ENCODE results near the gene MYO5B. TPM values are rescaled to one million over a fixed set of nuclear protein-coding genes. Genes with fewer than 3 reads are reported as not detected.
"Not testable (repeated sequence)": the region's sequence is repeated elsewhere in the genome, so short reads cannot be mapped to it uniquely, and the experiment has no call there.

Gene MYO5B
- polyA plus RNA-seq, 1 of the 3 experiments (the other 2 are of a cell fraction): 1.3 TPM

DNA sequence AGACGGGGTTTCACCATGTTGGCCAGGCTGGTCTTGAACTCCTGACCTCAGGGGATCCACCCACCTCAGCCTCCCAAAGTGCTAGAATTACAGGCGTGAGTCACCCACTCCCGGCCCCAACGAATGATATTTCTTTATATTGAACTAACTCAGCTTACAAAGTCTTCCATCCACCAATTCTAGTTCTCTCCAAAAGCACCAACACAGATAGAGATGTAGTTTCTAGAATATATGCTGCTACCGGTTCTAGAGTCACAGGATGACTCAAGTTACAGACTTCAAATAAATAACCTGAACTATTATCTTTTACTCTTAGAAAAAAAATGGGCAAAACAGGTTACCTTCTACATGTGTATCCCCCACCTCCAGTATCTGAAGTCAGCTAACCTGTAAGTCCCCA is 390.9 kb downstream of the MYO5B start:
- Histone ChIP-seq H3K36me3 (replicated peaks in 1 of 2; ENCODE audit: control insufficient read depth in 1 of 2, insufficient read depth in 2 of 2, low read length in 1 of 2) (peaks cover 16 to 27% of the 10 kb centered on the region in 2 experiments), H3K4me3 (ENCODE audit: low read depth in 2 of 2, low read length in 1 of 2) (no peak overlapping the region), H3K4me2 (no peak overlapping the region), H3K9ac (no peak overlapping the region), H3F3A (replicated peaks; ENCODE audit: insufficient read depth) (no peaks in the 10 kb centered on the region), H3K4me1 (ENCODE audit: control insufficient read depth in 1 of 2, insufficient read depth in 2 of 2, low read depth in 1 of 2, low read length in 1 of 2) (no peaks in the 10 kb centered on the region), H3K9me2 (no peaks in the 10 kb centered on the region), H2AFZ (ENCODE audit: low read depth) (no peak overlapping the region), H3K9me3 (no peaks in the 10 kb centered on the region), H3K27ac (ENCODE audit: low read depth in 2 of 2, low read length in 1 of 2) (no peak overlapping the region), H3K27me3 (ENCODE audit: insufficient read depth) (no peaks in the 10 kb centered on the region), H4K20me1 (ENCODE audit: insufficient read depth) (peaks cover 30% of the 10 kb centered on the region), H3K79me2 (ENCODE audit: insufficient read depth) (peaks cover 70% of the 10 kb centered on the region)
- ChIA-PET POLR2A (no interaction called here), CTCF (interaction anchor here (1.0 kb wide), 1 partner anchor 14 kb away, joined by 3 read pairs; no protein-coding TSS in a partner anchor)
- no peak for TF ChIP-seq YY1 (IDR thresholded peaks at IDR 0.05; ENCODE audit: low read depth)
- TF ChIP-seq CHD2 (IDR thresholded peaks at IDR 0.05; ENCODE audit: low read length, partially characterized antibody): no peak
- TF ChIP-seq FOSL2 (IDR thresholded peaks at IDR 0.05; ENCODE audit: borderline replicate concordance, low read depth): no peak
- no peak for TF ChIP-seq JUND (IDR thresholded peaks at IDR 0.05)
- no peak for TF ChIP-seq NFIC (IDR thresholded peaks at IDR 0.05; ENCODE audit: borderline replicate concordance)
- no peak for TF ChIP-seq MXI1 (IDR thresholded peaks at IDR 0.05; ENCODE audit: low read depth, low read length)
- TF ChIP-seq POLR2AphosphoS5 (IDR thresholded peaks at IDR 0.05; ENCODE audit: low read depth, low read length): no peak
- WGBS (ENCODE audit: low lambda C conversion rate): 93% methylated on average over 5 of the region's 5 CpGs
- no peak for DNase-seq

DNA sequence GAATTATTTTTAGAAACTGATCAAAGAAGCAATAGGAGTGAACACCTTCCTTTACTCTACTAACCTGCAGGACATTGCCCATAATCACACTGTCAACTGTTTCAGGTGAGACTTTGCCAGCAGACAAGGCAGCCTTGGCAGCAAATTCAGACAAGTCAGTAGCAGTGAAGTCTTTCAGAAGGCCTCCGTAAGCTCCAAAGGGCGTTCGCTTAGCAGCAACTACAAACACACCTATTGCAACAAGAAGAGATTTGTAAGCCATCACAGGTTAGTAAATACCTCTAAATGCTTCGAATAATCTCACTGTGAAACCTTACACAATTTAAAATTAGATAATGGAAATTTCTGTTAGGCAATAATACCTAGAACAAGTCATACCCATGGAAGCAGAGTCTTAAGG is 392.3 kb downstream of the MYO5B start:
- POLR2A ChIA-PET: no interaction called here
- H3K36me3 ChIP-seq (replicated peaks in 1 of 2; ENCODE audit: control insufficient read depth in 1 of 2, insufficient read depth in 2 of 2, low read length in 1 of 2): peaks cover 25 to 26% of the 10 kb centered on the region in 2 experiments
- peaks cover 55% of the 10 kb centered on the region for H3K79me2 ChIP-seq (ENCODE audit: insufficient read depth)
- 97% methylated on average over 4 of the region's 4 CpGs for WGBS (ENCODE audit: low lambda C conversion rate)
- no peak for DNase-seq
- no peaks in the 10 kb centered on the region for H3K9me3 ChIP-seq
- H3K4me1 ChIP-seq (ENCODE audit: control insufficient read depth in 1 of 2, insufficient read depth in 2 of 2, low read depth in 1 of 2, low read length in 1 of 2): no peaks in the 10 kb centered on the region
- no peaks in the 10 kb centered on the region for H3K27me3 ChIP-seq (ENCODE audit: insufficient read depth)
- no peak overlapping the region for H2AFZ ChIP-seq (ENCODE audit: low read depth)
- no peak overlapping the region for H3K9ac ChIP-seq
- CTCF ChIA-PET: no interaction called here
- no peak overlapping the region for H3K4me3 ChIP-seq (ENCODE audit: low read depth in 2 of 2, low read length in 1 of 2)
- H4K20me1 ChIP-seq (ENCODE audit: insufficient read depth): peaks cover 30% of the 10 kb centered on the region
- no peaks in the 10 kb centered on the region for H3K9me2 ChIP-seq
- TF ChIP-seq SIN3A (IDR thresholded peaks at IDR 0.05; ENCODE audit: borderline replicate concordance, low read depth, low read length) (no peak), TAF1 (IDR thresholded peaks at IDR 0.05; ENCODE audit: borderline replicate concordance, low read depth, low read length) (no peak), EZH2phosphoT487 (IDR thresholded peaks at IDR 0.05; ENCODE audit: borderline replicate concordance, low read depth) (no peak), MXI1 (IDR thresholded peaks at IDR 0.05; ENCODE audit: low read depth, low read length) (no peak), GABPA (IDR thresholded peaks at IDR 0.05; ENCODE audit: low read depth) (no peak), NFIC (IDR thresholded peaks at IDR 0.05; ENCODE audit: borderline replicate concordance) (no peak), RAD21 (IDR thresholded peaks at IDR 0.05; ENCODE audit: low read length) (no peak)
- H3K27ac ChIP-seq (ENCODE audit: low read depth in 2 of 2, low read length in 1 of 2): no peak overlapping the region
- H3K4me2 ChIP-seq: no peak overlapping the region
- no peaks in the 10 kb centered on the region for H3F3A ChIP-seq (replicated peaks; ENCODE audit: insufficient read depth)

DNA sequence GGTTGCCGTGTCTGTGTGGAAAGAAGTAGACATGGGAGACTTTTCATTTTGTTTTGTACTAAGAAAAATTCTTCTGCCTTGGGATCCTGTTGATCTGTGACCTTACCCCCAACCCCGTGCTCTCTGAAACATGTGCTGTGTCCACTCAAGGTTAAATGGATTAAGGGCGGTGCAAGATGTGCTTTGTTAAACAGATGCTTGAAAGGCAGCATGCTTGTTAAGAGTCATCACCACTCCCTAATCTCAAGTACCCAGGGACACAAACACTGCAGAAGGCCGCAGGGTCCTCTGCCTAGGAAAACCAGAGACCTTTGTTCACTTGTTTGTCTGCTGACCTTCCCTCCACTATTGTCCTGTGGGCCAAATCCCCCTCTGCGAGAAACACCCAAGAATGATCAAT is 394.5 kb downstream of the MYO5B start:
- H3K4me2 ChIP-seq; H3K9me2 ChIP-seq; H3K27ac ChIP-seq (ENCODE audit: low read depth in 2 of 2, low read length in 1 of 2); DNase-seq; H3K4me3 ChIP-seq (ENCODE audit: low read depth in 2 of 2, low read length in 1 of 2); CTCF ChIA-PET; H2AFZ ChIP-seq (ENCODE audit: low read depth); H3K9ac ChIP-seq; H3K4me1 ChIP-seq (ENCODE audit: control insufficient read depth in 1 of 2, insufficient read depth in 2 of 2, low read depth in 1 of 2, low read length in 1 of 2); POLR2A ChIA-PET; H3K9me3 ChIP-seq; H3K27me3 ChIP-seq (ENCODE audit: insufficient read depth): not testable (repeated sequence)
- peaks cover 12% of the 10 kb centered on the region for H3F3A ChIP-seq (replicated peaks; ENCODE audit: insufficient read depth)
- H4K20me1 ChIP-seq (ENCODE audit: insufficient read depth): peaks cover 20% of the 10 kb centered on the region
- H3K79me2 ChIP-seq (ENCODE audit: insufficient read depth): peaks cover 33% of the 10 kb centered on the region
- peaks cover 32 to 44% of the 10 kb centered on the region in 2 experiments for H3K36me3 ChIP-seq (replicated peaks in 1 of 2; ENCODE audit: control insufficient read depth in 1 of 2, insufficient read depth in 2 of 2, low read length in 1 of 2)
- WGBS (ENCODE audit: low lambda C conversion rate): 94% methylated on average over 5 of the region's 5 CpGs

- H3K9me2 ChIP-seq; H2AFZ ChIP-seq (ENCODE audit: low read depth); H3K9me3 ChIP-seq; H3K4me2 ChIP-seq; H3K4me3 ChIP-seq (ENCODE audit: low read depth in 2 of 2, low read length in 1 of 2); H3K27me3 ChIP-seq (ENCODE audit: insufficient read depth); H3K9ac ChIP-seq; DNase-seq; CTCF ChIA-PET; POLR2A ChIA-PET; H3K27ac ChIP-seq (ENCODE audit: low read depth in 2 of 2, low read length in 1 of 2); H3K4me1 ChIP-seq (ENCODE audit: control insufficient read depth in 1 of 2, insufficient read depth in 2 of 2, low read depth in 1 of 2, low read length in 1 of 2): not testable (repeated sequence)
- Histone ChIP-seq H4K20me1 (ENCODE audit: insufficient read depth) (peaks cover 14% of the 10 kb centered on the region), H3F3A (replicated peaks; ENCODE audit: insufficient read depth) (peaks cover 12% of the 10 kb centered on the region), H3K79me2 (ENCODE audit: insufficient read depth) (peaks cover 27% of the 10 kb centered on the region), H3K36me3 (replicated peaks in 1 of 2; ENCODE audit: control insufficient read depth in 1 of 2, insufficient read depth in 2 of 2, low read length in 1 of 2) (peaks cover 39 to 51% of the 10 kb centered on the region in 2 experiments)
- WGBS (ENCODE audit: low lambda C conversion rate): 100% methylated on average over 4 of the region's 29 CpGs
Observed at GRCh38 chr18:49799806-49800205, 395.1 kb downstream of the MYO5B start.

All from SK-N-SH (cell line).